Measurements from ENCODE around the gene LHX1.

- no peak for TF ChIP-seq CTCF (conservative IDR thresholded peaks at IDR 0.05)
- no peak for TF ChIP-seq ZFX (IDR thresholded peaks at IDR 0.05)
These were observed 1.4 kb upstream of the LHX1 start for GRCh38 chr17:36935671-36936454.

All from C4-2B (cell line).